HepG2 (cell line): ENCODE data around the gene SETD1B. TPM values are rescaled to one million over a fixed set of nuclear protein-coding genes. Genes with fewer than 3 reads are reported as not detected.
A peak's percentile ranks its signal among the peaks of the same experiment; 100 is the strongest.

Source experiments
- EEA1 ChIP-seq: sonication (generic); formaldehyde crosslinking; IDR thresholded peaks from 2 replicates; pipeline ENCODE4 v1.5.1; 2020; ENCODE audit warnings: mild to moderate bottlenecking, missing genetic modification reagents, borderline replicate concordance
- HDAC6 ChIP-seq: fragments of 200-600 bp; sonication (generic); IDR thresholded peaks from 2 replicates; pipeline ENCODE4 v1.7.0; 2017; ENCODE audit warnings: mild to moderate bottlenecking, antibody characterized with exemption, low read length, low read depth
- HHEX ChIP-seq: IDR thresholded peaks from 2 replicates; pipeline ENCODE4 v1.6.1; 2016; ENCODE audit warnings: control low read depth
- POLR2A ChIP-seq, 2 experiments: IDR thresholded peaks; 2 replicates each; pipeline ENCODE4 v1.6.1; 2011; ENCODE audit warnings: low read depth in 2 of 2, low read length in 2 of 2, mild to moderate bottlenecking in 1 of 2, moderate library complexity in 1 of 2; ENCODE audit not compliant: insufficient read depth in 1 of 2
- RBM22 ChIP-seq: fragments of 200-400 bp; formaldehyde crosslinking; optimal IDR thresholded peaks from 2 replicates; pipeline ENCODE3; 2017; ENCODE audit warnings: mild to moderate bottlenecking, low read length, moderate library complexity
- SMAD3 ChIP-seq: sonication (generic); formaldehyde crosslinking; IDR thresholded peaks from 2 replicates; pipeline ENCODE4 v1.4.0; 2020; ENCODE audit warnings: missing genetic modification reagents
- SMAD9 ChIP-seq: sonication (generic); formaldehyde crosslinking; IDR thresholded peaks from 2 replicates; pipeline ENCODE4 v1.5.1; 2020; ENCODE audit warnings: mild to moderate bottlenecking, missing genetic modification reagents
- SUZ12 ChIP-seq: fragments of 150-350 bp; IDR thresholded peaks from 2 replicates; pipeline ENCODE4 v1.6.1; 2014; ENCODE audit warnings: low read depth, low read length
- YEATS2 ChIP-seq: sonication (generic); formaldehyde crosslinking; IDR thresholded peaks from 2 replicates; pipeline ENCODE4 v1.4.0; 2020; ENCODE audit warnings: missing genetic modification reagents, borderline replicate concordance
- ZEB1 ChIP-seq: IDR thresholded peaks from 2 replicates; pipeline ENCODE4 v1.6.1; 2012; ENCODE audit warnings: mild to moderate bottlenecking, low read depth, inconsistent platforms; ENCODE audit not compliant: insufficient replicate concordance
- ZNF33A ChIP-seq: sonication (generic); formaldehyde crosslinking; IDR thresholded peaks from 2 replicates; pipeline ENCODE4 v1.5.1; 2020; ENCODE audit warnings: missing genetic modification reagents, mild to moderate bottlenecking, moderate library complexity, borderline replicate concordance
- ZNF44 ChIP-seq: sonication (generic); formaldehyde crosslinking; IDR thresholded peaks from 2 replicates; pipeline ENCODE4 v1.5.1; 2020; ENCODE audit warnings: mild to moderate bottlenecking, missing genetic modification reagents
- ZNF674 ChIP-seq: sonication (generic); formaldehyde crosslinking; IDR thresholded peaks from 2 replicates; pipeline ENCODE4 v1.5.0; 2020; ENCODE audit warnings: low read depth, mild to moderate bottlenecking, missing genetic modification reagents
- ZNF709 ChIP-seq: sonication (generic); formaldehyde crosslinking; IDR thresholded peaks from 2 replicates; pipeline ENCODE4 v1.5.0; 2020; ENCODE audit warnings: mild to moderate bottlenecking, missing genetic modification reagents
- ZNF83 ChIP-seq: sonication (generic); formaldehyde crosslinking; IDR thresholded peaks from 2 replicates; pipeline ENCODE4 v1.4.0; 2020; ENCODE audit warnings: missing genetic modification reagents, mild to moderate bottlenecking, borderline replicate concordance
- ZNF891 ChIP-seq: sonication (generic); formaldehyde crosslinking; IDR thresholded peaks from 2 replicates; pipeline ENCODE4 v1.5.0; 2020; ENCODE audit warnings: mild to moderate bottlenecking, missing genetic modification reagents
- polyA plus RNA-seq, 8 experiments: library from polyadenylated mRNA; depleted of rRNA in 3 of 8; stranded (reverse) in 7 of 8; unstranded in 1 of 8; fragments of >200 nt; fragmentation: Illumina TruSeq in 4 of 8; extraction: Trizol in 4 of 8; gene quantifications; 2 replicates each; pipeline versions ENCODE4 v1.2.1 to v1.2.3, GENCODE V29; 2011 to 2016; ENCODE audit warnings: low read depth in 4 of 8, missing spikeins in 1 of 8, mixed read lengths in 1 of 8; ENCODE audit not compliant: insufficient read depth in 1 of 8
- total RNA-seq, 5 experiments: library from RNA; depleted of rRNA; stranded (reverse); fragments of >200 nt; fragmentation: Illumina TruSeq; extraction: Trizol; gene quantifications; 2 replicates each; pipeline ENCODE4 v1.2.3, GENCODE V29; 2016; ENCODE audit warnings: low read depth in 1 of 5
- TF ChIP-seq, protein P1 (sequence below): IDR thresholded peaks from 2 replicates; pipeline ENCODE4 v1.6.1; 2016; ENCODE audit warnings: control low read depth
- TF ChIP-seq, protein P2 (sequence below): sonication (generic); formaldehyde crosslinking; IDR thresholded peaks from 2 replicates; pipeline ENCODE4 v1.4.0; 2020; ENCODE audit warnings: missing genetic modification reagents
- TF ChIP-seq, protein P3 (sequence below): sonication (generic); formaldehyde crosslinking; IDR thresholded peaks from 2 replicates; pipeline ENCODE4 v1.4.0; 2020; ENCODE audit warnings: mild to moderate bottlenecking, missing genetic modification reagents
- TF ChIP-seq, protein P4 (sequence below): sonication (generic); formaldehyde crosslinking; IDR thresholded peaks from 2 replicates; pipeline ENCODE4 v1.5.1; 2020; ENCODE audit warnings: missing genetic modification reagents, mild to moderate bottlenecking, borderline replicate concordance
- TF ChIP-seq, protein P5 (sequence below): sonication (generic); formaldehyde crosslinking; IDR thresholded peaks from 2 replicates; pipeline ENCODE4 v1.4.0; 2020; ENCODE audit warnings: missing genetic modification reagents

The SETD1B gene
- total and polyA plus RNA-seq, 2 of the 13 experiments (the other 11 are each of a cell fraction or from before 2014, with no cell fraction given) = 1.1 to 1.4 TPM

DNA sequence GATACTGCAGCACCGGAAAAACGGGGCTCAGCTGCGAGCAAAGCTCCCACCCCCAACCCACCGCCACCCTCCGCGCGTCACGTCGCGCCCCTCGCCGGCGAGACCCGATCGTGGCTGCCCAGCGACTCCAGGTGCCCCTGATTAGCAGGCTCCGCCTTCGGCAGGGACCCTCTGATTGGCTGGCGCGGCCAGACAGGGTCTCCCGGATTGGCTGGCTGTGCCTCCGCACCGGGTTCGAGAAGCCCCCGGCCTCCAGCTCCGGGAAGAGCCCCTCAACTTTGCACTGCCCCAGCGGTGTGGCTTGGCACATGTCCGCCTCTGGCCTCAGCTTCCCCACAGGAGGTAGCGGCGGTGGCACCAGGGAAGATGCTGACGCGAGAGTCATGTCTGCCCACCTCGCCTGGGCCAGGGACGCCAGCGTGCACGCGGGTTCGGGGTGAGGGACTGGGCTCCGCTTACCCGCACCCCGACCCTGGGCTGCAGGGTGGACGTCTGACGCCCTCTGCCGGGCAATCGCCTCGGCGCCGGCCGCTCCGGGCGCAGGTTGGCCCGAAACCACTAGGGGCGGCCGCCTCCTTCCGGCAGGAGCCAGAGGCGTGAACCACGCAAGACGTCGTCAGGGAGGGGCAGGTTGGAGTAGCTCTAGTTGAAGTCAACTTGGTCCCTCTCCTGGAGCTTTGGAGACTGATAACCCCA is 9.8 kb upstream of the SETD1B start (continued):
- TF ChIP-seq, protein P1, sequence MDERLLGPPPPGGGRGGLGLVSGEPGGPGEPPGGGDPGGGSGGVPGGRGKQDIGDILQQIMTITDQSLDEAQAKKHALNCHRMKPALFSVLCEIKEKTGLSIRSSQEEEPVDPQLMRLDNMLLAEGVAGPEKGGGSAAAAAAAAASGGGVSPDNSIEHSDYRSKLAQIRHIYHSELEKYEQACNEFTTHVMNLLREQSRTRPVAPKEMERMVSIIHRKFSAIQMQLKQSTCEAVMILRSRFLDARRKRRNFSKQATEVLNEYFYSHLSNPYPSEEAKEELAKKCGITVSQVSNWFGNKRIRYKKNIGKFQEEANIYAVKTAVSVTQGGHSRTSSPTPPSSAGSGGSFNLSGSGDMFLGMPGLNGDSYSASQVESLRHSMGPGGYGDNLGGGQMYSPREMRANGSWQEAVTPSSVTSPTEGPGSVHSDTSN = no peak
- TF ChIP-seq, protein P2, sequence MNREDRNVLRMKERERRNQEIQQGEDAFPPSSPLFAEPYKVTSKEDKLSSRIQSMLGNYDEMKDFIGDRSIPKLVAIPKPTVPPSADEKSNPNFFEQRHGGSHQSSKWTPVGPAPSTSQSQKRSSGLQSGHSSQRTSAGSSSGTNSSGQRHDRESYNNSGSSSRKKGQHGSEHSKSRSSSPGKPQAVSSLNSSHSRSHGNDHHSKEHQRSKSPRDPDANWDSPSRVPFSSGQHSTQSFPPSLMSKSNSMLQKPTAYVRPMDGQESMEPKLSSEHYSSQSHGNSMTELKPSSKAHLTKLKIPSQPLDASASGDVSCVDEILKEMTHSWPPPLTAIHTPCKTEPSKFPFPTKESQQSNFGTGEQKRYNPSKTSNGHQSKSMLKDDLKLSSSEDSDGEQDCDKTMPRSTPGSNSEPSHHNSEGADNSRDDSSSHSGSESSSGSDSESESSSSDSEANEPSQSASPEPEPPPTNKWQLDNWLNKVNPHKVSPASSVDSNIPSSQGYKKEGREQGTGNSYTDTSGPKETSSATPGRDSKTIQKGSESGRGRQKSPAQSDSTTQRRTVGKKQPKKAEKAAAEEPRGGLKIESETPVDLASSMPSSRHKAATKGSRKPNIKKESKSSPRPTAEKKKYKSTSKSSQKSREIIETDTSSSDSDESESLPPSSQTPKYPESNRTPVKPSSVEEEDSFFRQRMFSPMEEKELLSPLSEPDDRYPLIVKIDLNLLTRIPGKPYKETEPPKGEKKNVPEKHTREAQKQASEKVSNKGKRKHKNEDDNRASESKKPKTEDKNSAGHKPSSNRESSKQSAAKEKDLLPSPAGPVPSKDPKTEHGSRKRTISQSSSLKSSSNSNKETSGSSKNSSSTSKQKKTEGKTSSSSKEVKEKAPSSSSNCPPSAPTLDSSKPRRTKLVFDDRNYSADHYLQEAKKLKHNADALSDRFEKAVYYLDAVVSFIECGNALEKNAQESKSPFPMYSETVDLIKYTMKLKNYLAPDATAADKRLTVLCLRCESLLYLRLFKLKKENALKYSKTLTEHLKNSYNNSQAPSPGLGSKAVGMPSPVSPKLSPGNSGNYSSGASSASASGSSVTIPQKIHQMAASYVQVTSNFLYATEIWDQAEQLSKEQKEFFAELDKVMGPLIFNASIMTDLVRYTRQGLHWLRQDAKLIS (CRISPR knock-in tag) = no peak
- TF ChIP-seq ZEB1 (no peak), SMAD9 (CRISPR knock-in tag) (peak; percentile 91; the same call in 1 of the 2 replicates), ZNF709 (CRISPR knock-in tag) (no peak), SMAD3 (CRISPR knock-in tag) (no peak), HHEX (CRISPR knock-in tag) (no peak), HDAC6 (no peak), ZNF83 (CRISPR knock-in tag) (0 out of 2 replicates have a peak, but pooled peaks have one; percentile 25), ZNF44 (CRISPR knock-in tag) (peak; percentile 69; the same call in 1 of the 2 replicates), ZNF33A (CRISPR knock-in tag) (no peak), RBM22 (no peak), EEA1 (CRISPR knock-in tag) (no peak; the same call in 1 of the 2 replicates), YEATS2 (CRISPR knock-in tag) (peak; percentile 70), POLR2A (IDR thresholded peaks at IDR 0.05; ENCODE audit: insufficient read depth in 1 of 2, low read depth in 2 of 2, low read length in 2 of 2) (peak in 1 of 2 experiments; percentile 8; a peak in 1 of 4 replicates), SUZ12 (no peak), ZNF674 (CRISPR knock-in tag) (no peak), ZNF891 (CRISPR knock-in tag) (no peak)
- TF ChIP-seq, protein P3, sequence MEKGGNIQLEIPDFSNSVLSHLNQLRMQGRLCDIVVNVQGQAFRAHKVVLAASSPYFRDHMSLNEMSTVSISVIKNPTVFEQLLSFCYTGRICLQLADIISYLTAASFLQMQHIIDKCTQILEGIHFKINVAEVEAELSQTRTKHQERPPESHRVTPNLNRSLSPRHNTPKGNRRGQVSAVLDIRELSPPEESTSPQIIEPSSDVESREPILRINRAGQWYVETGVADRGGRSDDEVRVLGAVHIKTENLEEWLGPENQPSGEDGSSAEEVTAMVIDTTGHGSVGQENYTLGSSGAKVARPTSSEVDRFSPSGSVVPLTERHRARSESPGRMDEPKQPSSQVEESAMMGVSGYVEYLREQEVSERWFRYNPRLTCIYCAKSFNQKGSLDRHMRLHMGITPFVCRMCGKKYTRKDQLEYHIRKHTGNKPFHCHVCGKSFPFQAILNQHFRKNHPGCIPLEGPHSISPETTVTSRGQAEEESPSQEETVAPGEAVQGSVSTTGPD (CRISPR knock-in tag) = no peak
- TF ChIP-seq, protein P4, sequence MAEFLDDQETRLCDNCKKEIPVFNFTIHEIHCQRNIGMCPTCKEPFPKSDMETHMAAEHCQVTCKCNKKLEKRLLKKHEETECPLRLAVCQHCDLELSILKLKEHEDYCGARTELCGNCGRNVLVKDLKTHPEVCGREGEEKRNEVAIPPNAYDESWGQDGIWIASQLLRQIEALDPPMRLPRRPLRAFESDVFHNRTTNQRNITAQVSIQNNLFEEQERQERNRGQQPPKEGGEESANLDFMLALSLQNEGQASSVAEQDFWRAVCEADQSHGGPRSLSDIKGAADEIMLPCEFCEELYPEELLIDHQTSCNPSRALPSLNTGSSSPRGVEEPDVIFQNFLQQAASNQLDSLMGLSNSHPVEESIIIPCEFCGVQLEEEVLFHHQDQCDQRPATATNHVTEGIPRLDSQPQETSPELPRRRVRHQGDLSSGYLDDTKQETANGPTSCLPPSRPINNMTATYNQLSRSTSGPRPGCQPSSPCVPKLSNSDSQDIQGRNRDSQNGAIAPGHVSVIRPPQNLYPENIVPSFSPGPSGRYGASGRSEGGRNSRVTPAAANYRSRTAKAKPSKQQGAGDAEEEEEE (CRISPR knock-in tag) = no peak
- TF ChIP-seq, protein P5, sequence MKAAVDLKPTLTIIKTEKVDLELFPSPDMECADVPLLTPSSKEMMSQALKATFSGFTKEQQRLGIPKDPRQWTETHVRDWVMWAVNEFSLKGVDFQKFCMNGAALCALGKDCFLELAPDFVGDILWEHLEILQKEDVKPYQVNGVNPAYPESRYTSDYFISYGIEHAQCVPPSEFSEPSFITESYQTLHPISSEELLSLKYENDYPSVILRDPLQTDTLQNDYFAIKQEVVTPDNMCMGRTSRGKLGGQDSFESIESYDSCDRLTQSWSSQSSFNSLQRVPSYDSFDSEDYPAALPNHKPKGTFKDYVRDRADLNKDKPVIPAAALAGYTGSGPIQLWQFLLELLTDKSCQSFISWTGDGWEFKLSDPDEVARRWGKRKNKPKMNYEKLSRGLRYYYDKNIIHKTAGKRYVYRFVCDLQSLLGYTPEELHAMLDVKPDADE (CRISPR knock-in tag) = peak; percentile 94
